ENCODE data around the gene FGFRL1.

FGFRL1 gene

DNA sequence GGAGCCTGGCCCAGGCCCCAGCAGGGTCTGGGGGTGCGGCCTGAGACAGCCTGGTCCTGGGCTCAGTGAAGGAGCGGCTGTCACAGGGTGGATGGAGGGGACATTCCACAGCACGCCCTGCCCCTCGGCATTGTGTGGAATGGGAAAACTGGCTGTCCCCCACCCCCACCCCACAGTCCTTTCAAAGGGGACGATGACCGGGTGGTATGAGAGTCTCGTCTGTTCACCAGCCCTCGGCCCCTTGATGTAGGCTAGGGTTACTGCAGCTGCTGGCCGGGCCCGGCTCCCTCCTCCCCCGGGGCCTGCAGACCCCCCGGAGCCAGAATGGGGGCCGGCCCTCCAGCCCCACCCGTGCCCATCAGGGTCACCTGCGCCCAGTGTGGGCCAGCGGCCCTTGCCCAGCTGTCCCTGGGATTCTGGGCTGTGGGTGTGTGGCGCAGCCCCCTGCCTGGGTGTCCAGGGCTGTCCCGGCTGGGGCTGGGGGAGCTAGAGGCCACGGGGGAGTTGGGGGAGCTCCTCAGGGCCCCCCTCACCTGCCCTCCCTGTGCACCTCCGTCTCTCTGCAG is 11.7 kb downstream of the FGFRL1 start:
- no peak for DNase-seq (ENCODE audit: low read depth in 2 of 2)

DNA sequence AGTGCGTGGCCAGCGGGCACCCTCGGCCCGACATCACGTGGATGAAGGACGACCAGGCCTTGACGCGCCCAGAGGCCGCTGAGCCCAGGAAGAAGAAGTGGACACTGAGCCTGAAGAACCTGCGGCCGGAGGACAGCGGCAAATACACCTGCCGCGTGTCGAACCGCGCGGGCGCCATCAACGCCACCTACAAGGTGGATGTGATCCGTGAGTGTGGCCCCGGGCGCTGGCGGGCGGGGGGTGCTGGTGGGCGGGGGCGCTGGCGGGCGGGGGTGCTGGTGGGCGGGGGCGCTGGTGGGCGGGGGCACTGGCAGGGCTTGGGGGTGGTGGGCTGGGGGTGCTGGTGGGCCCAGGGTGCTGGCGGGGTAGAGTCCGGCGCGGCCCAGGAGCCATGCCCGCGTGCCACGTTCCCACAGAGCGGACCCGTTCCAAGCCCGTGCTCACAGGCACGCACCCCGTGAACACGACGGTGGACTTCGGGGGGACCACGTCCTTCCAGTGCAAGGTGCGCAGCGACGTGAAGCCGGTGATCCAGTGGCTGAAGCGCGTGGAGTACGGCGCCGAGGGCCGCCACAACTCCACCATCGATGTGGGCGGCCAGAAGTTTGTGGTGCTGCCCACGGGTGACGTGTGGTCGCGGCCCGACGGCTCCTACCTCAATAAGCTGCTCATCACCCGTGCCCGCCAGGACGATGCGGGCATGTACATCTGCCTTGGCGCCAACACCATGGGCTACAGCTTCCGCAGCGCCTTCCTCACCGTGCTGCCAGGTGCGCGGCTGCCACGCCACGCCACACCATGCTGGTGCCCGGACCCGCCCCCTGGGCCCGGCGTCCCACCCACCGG is 12.7 kb downstream of the FGFRL1 start:
- DNase-seq (ENCODE audit: low read depth in 2 of 2) = no peak

- DNase-seq (ENCODE audit: low read depth in 2 of 2) = no peak
These were observed 13.6 kb downstream of the FGFRL1 start for GRCh38 chr4:1024882-1025545.

DNA sequence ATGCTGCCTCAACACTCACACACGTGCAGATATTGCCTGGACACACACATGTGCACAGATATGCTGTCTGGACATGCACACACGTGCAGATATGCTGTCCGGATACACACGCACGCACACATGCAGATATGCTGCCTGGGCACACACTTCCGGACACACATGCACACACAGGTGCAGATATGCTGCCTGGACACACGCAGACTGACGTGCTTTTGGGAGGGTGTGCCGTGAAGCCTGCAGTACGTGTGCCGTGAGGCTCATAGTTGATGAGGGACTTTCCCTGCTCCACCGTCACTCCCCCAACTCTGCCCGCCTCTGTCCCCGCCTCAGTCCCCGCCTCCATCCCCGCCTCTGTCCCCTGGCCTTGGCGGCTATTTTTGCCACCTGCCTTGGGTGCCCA is 14.7 kb downstream of the FGFRL1 start:
- DNase-seq (ENCODE audit: low read depth in 2 of 2) = peak; percentile 34 to 40

GRCh38 chr4:1027219-1027914 is 15.9 kb downstream of the FGFRL1 start:
- DNase-seq (ENCODE audit: low read depth in 2 of 2) = no peak

DNA sequence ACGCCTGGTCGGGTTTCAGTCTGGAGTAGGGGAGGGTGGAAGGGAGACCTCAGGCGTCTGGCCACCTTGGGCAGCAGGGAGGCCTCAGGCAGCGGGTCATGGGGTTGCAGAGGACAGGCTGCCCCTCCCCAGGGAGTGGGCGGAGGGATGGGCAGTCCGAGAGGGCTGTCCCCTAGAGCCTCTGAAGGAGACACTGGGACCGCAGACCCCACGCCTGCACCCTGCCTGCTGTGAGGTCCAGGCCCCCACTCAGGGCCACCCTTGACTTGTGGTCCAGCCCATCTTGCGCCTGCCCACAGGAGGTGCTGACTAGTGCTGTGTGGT is 16.5 kb downstream of the FGFRL1 start:
- DNase-seq (ENCODE audit: low read depth in 2 of 2) = no peak

- DNase-seq (ENCODE audit: low read depth in 2 of 2) = no peak
These were observed 17.3 kb downstream of the FGFRL1 start for GRCh38 chr4:1028574-1029220.

GRCh38 chr4:1029529-1029928 is 18.1 kb downstream of the FGFRL1 start:
- no peak for DNase-seq (ENCODE audit: low read depth in 2 of 2)

DNA sequence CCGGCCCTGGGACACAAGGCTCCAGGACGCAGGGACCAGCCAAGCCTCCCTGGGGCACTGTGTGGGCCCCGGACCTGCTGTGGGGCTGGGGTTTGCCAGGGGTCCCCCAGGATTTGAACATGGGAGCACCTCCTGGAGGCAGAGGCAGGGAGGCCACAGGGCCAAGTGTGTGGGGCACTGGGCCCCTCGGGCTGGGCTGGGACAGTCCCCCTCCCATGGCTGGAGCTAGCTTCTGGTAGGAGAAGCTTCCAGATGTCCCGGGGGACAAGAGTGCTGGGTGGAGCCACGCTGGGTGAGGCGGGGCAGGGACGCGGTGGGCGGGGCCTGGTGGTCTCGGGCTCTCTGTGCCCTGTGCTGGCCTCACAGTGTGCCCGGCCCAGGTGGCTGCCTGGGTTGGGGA is 18.6 kb downstream of the FGFRL1 start:
- no peak for DNase-seq (ENCODE audit: low read depth in 2 of 2)

GRCh38 chr4:1030559-1030958 is 19.1 kb downstream of the FGFRL1 start:
- DNase-seq (ENCODE audit: low read depth in 2 of 2) = no peak

GRCh38 chr4:1031346-1031745 is 19.9 kb downstream of the FGFRL1 start:
- no peak for DNase-seq (ENCODE audit: low read depth in 2 of 2)

- no peak for DNase-seq (ENCODE audit: low read depth in 2 of 2)
These were observed 20.8 kb downstream of the FGFRL1 start for GRCh38 chr4:1031956-1032795.

GRCh38 chr4:1032861-1033260 is 21.4 kb downstream of the FGFRL1 start:
- DNase-seq (ENCODE audit: low read depth in 2 of 2) = no peak

DNA sequence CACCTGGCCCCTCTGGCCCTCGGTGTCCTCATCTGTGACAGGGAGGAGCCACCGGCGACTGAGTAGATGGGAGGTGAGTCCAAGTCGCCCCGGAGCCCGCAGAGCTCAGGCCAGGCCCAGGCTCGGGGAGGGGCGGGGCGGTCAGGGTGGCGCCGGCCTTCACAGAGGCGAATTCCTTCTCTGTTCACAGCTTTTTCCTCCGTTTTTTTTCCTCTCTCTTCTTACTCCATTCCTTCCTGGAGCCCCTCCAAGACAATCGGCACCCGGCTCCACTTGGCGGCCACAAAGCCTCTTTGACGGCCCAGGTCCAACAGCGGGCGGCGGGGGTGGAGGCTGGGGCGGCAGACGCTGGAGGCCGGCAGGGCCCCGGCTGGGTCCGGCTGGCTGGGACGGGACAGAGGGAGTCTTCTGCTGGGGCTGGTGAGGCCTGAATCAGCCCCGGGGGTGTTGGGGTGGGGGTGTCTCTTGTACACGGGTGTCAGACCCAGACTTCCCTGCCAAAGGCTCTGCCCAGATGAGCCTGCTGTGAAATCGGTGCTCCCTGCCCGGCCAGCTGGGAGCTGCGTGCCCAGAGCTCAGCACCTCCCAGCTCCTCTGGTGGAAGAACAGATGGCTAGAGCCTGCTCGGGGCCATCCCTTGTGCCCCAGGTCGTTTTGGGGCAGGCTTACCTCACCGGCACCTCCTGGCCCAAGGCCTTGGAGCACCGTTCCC is 22.6 kb downstream of the FGFRL1 start:
- DNase-seq (ENCODE audit: low read depth in 2 of 2) = no peak

DNA sequence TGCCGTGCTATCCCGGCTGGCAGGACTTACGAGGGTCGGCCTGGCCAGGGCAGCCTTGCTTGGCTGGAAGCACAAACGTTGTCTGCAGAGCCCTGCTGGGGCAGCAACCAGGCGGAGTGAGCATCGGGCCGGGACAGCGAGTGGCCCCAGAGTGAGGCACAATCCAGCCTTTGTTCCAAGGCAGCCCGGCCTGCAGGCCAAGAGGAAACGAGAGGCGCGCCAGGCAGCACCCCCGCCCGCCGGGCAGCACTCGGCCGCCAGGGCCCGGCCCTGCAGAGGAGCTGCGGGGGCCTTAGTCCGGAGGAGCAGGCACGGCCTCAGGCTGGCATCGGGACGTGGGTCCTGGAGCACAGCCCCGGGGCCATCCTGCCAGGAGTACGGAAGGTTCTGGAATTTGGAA is 24.1 kb downstream of the FGFRL1 start:
- DNase-seq (ENCODE audit: low read depth in 2 of 2) = no peak

DNA sequence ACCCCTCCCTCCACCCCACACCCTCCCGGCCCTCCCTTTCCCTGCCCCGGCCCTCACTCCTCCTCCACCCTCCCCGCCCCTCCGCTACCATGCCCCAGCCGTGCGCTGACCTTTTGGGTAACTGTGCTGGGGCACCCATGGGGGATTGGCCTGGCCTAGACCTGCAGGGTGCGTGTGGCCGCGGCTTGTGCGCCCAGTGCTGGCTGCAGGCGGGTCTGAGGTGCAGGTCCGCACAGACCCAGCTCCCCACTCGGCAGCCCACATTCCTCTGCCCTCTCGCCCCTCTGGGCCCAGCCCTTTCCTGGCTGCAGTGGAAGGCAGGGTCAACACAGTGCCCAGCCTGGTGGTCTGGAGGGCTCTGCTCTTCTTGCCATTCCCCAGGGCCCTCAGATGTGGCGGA is 24.7 kb downstream of the FGFRL1 start:
- DNase-seq (ENCODE audit: low read depth in 2 of 2) = no peak

GRCh38 chr4:1036976-1037810 is 25.8 kb downstream of the FGFRL1 start:
- no peak for DNase-seq (ENCODE audit: low read depth in 2 of 2)

DNA sequence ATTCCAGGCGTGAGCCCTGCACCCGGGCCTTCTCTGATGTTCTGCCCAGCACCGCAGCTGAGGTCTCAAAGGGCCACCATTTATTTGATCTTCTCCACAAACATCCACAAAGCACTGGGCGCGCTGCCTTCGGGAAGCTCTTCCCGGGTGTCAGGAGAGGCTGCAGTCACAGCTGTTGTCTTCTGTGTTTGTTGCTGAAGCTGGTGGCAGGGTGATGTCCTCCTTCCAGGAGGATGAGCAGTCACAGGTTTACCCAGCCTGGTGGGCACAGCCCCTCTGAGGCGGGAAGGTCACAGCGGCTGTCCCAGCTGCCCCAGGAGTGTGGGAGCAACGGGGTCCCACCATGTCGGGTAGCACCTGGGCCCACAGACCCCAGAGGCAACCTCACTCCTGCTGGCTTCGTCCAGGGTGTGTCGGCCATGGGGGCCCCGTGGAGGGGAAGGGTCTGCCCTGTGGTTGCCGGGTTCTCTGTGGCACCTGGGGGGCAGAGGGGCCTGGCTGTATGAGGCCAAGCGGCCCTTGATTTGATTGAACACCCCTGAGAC is 27.6 kb downstream of the FGFRL1 start:
- no peak for DNase-seq (ENCODE audit: low read depth in 2 of 2)
